ENCODE results near the gene C3orf33. TPM values are rescaled to one million over a fixed set of nuclear protein-coding genes. Genes with fewer than 3 reads are reported as not detected.
"Not testable (repeated sequence)": the region's sequence is repeated elsewhere in the genome, so short reads cannot be mapped to it uniquely, and the experiment has no call there.

Gene C3orf33
- total and polyA plus RNA-seq, 2 of the 13 experiments (the other 11 are each of a cell fraction or from before 2014, with no cell fraction given): 9.2 to 12.6 TPM

DNA sequence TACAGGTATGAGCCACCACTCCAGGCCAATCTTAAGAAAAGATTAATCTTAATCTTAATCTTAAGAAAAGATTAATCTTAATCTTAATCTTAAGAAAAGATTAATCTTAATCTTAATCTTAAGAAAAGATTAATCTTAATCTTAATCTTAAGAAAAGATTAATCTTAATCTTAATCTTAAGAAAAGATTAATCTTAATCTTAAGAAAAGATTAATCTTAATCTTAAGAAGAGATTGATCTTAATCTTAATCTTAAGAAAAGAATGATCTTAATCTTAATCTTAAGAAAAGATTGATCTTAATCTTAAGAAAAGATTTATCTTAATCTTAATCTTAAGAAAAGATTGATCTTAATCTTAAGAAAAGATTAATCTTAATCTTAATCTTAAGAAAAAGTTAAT lies 7.1 kb upstream of the C3orf33 start:
- H2AFZ ChIP-seq (ENCODE audit: low read length); H3K9ac ChIP-seq (ENCODE audit: insufficient read depth, low read depth, low read length); in situ Hi-C loops (cut with HindIII; ENCODE audit: extremely low pct_ligation_motif_present, low pct_unique_long_range_greater_than_20kb); intact Hi-C loops (cut with micrococcal nuclease; ENCODE audit: unreplicated experiment); H3K9me3 ChIP-seq (ENCODE audit: low read length); ATAC-seq; H3K4me3 ChIP-seq (replicated peaks in 1 of 3; ENCODE audit: insufficient read depth in 1 of 3, low read depth in 2 of 3, low read length in 3 of 3); DNase-seq (ENCODE audit: low spot score); H3K27ac ChIP-seq (ENCODE audit: extremely low read length, insufficient read depth, low read length); FAIRE-seq; H3K4me2 ChIP-seq (ENCODE audit: low read depth, low read length); CTCF ChIA-PET (ENCODE audit: low intra/inter-chr PET ratio, low total read pairs); H3K27me3 ChIP-seq (ENCODE audit: control insufficient read depth in 1 of 2, insufficient read depth in 2 of 2, low read length in 2 of 2); H3K79me2 ChIP-seq (ENCODE audit: insufficient read depth, low read length); H4K20me1 ChIP-seq (ENCODE audit: insufficient read depth, low read length); BruUV-seq (replicated peaks); H3K36me3 ChIP-seq (replicated peaks in 1 of 2; ENCODE audit: control insufficient read depth in 1 of 2, insufficient read depth in 2 of 2, low read length in 2 of 2); H3K4me1 ChIP-seq (ENCODE audit: insufficient read depth, low read length): not testable (repeated sequence)
- TF ChIP-seq MNT (IDR thresholded peaks at IDR 0.05): peak; percentile 92
- POLR2A ChIA-PET: interaction anchor here (1.5 kb wide), 1 partner anchor 8 kb away, joined by 3 read pairs; no protein-coding TSS in a partner anchor

GRCh38 chr3:155809181-155809580 lies 3.1 kb upstream of the C3orf33 start:
- Histone ChIP-seq H3K4me2 (ENCODE audit: low read depth, low read length) (no peak overlapping the region), H4K20me1 (ENCODE audit: insufficient read depth, low read length) (no peaks in the 10 kb centered on the region), H3K4me3 (replicated peaks in 1 of 3; ENCODE audit: insufficient read depth in 1 of 3, low read depth in 2 of 3, low read length in 3 of 3) (no peak overlapping the region), H3K9me3 (ENCODE audit: low read length) (no peaks in the 10 kb centered on the region), H3K36me3 (replicated peaks in 1 of 2; ENCODE audit: control insufficient read depth in 1 of 2, insufficient read depth in 2 of 2, low read length in 2 of 2) (no peaks in the 10 kb centered on the region), H3K9ac (ENCODE audit: insufficient read depth, low read depth, low read length) (no peak overlapping the region), H3K27ac (ENCODE audit: extremely low read length, insufficient read depth, low read length) (no peak overlapping the region), H3K79me2 (ENCODE audit: insufficient read depth, low read length) (no peaks in the 10 kb centered on the region), H2AFZ (ENCODE audit: low read length) (no peak overlapping the region), H3K27me3 (ENCODE audit: control insufficient read depth in 1 of 2, insufficient read depth in 2 of 2, low read length in 2 of 2) (no peaks in the 10 kb centered on the region), H3K4me1 (ENCODE audit: insufficient read depth, low read length) (peaks cover 13% of the 10 kb centered on the region)
- TF ChIP-seq THAP8 (CRISPR knock-in tag; IDR thresholded peaks at IDR 0.05; ENCODE audit: borderline replicate concordance) (no peak), ATF7 (IDR thresholded peaks at IDR 0.05) (0 out of 2 replicates have a peak, but pooled peaks have one; percentile 34), ATF7 (CRISPR knock-in tag; IDR thresholded peaks at IDR 0.05) (no peak), ATF1 (CRISPR knock-in tag; IDR thresholded peaks at IDR 0.05) (no peak), ZKSCAN1 (IDR thresholded peaks at IDR 0.05; ENCODE audit: low read length) (no peak)
- CTCF ChIA-PET (ENCODE audit: low intra/inter-chr PET ratio, low total read pairs): no interaction called here
- ATAC-seq (no peak), FAIRE-seq (no peak), DNase-seq (ENCODE audit: low spot score) (no peak)
- BruUV-seq (replicated peaks): no TSS peak
- intact Hi-C loops (cut with micrococcal nuclease; ENCODE audit: unreplicated experiment) (no loop called here), in situ Hi-C loops (cut with HindIII; ENCODE audit: extremely low pct_ligation_motif_present, low pct_unique_long_range_greater_than_20kb) (loop anchor here (5.0 kb wide), 1 partner anchor 53 kb away; no protein-coding TSS in a partner anchor)
- POLR2A ChIA-PET: no interaction called here

Data from HepG2 (cell line).